A549 (cell line): Measurements from ENCODE around the gene STAC. TPM values are rescaled to one million over a fixed set of nuclear protein-coding genes. Genes with fewer than 3 reads are reported as not detected.
"Not testable (repeated sequence)": the region's sequence is repeated elsewhere in the genome, so short reads cannot be mapped to it uniquely, and the experiment has no call there.

Source experiments
- ATAC-seq, 2 experiments: fragments of 200-7000 bp in 1 of 2; fragments of >200 bp in 1 of 2; cut with Nextera tagmentation in 1 of 2; cut with Tn5 transposase in 1 of 2; 3 replicates each; pipeline versions ENCODE4 v1.8.0 to v1.9.1; 2018 to 2020; ENCODE audit warnings: mild to moderate bottlenecking in 1 of 2, moderate library complexity in 1 of 2
- CTCF ChIA-PET: fragments of 300-600 bp; sonication (Branson Sonifier 250); formaldehyde crosslinking; extraction: SDS; loops from one replicate; lab custom pipeline; 2021; ENCODE audit warnings: antibody characterized with exemption, inconsistent platforms; lab: Yijun Ruan, JAX
- POLR2A ChIA-PET: fragments of 350-600 bp; formaldehyde crosslinking; extraction: SDS; loops from one replicate; lab custom pipeline; 2021; ENCODE audit warnings: antibody characterized with exemption, inconsistent platforms; lab: Yijun Ruan, JAX
- DNase-seq, 2 experiments: peaks; one replicate each; pipeline versions ENCODE4 v3.0.0 to v3.0.0-alpha.2; 2011 to 2016; ENCODE audit warnings: low read depth in 1 of 2, low spot score in 1 of 2
- FAIRE-seq: peaks from 2 replicates; lab custom pipeline; 2011; peaks lifted over from hg19 to GRCh38; lab: Jason Lieb, UNC
- H3K27ac ChIP-seq, 2 experiments: fragments of >200 bp; sonication (Bioruptor Twin); formaldehyde crosslinking; 3 replicates each; pipeline ENCODE4 v1.5.1; 2016 to 2017
- H3K4me1 ChIP-seq: fragments of >200 bp; sonication (Bioruptor Twin); formaldehyde crosslinking; 3 replicates; pipeline ENCODE4 v1.6.1; 2016
- H3K4me2 ChIP-seq: fragments of >200 bp; sonication (Bioruptor Twin); formaldehyde crosslinking; 3 replicates; pipeline ENCODE4 v1.6.1; 2016
- H3K4me3 ChIP-seq: fragments of >200 bp; sonication (Bioruptor Twin); formaldehyde crosslinking; 3 replicates; pipeline ENCODE4 v1.5.1; 2016
- H3K9me3 ChIP-seq: fragments of >200 bp; sonication (Bioruptor Twin); formaldehyde crosslinking; 3 replicates; pipeline ENCODE4 v1.6.1; 2016
- ATOH8 ChIP-seq: fragments of 250-450 bp; sonication (Bioruptor Pico); IDR thresholded peaks from 2 replicates; pipeline ENCODE4 v1.5.0; 2020; ENCODE audit warnings: low read depth, mild to moderate bottlenecking, moderate library complexity
- CBX2 ChIP-seq: fragments of 200-600 bp; sonication (generic); IDR thresholded peaks from 2 replicates; pipeline ENCODE4 v1.6.1; 2016; ENCODE audit warnings: low read depth, mild to moderate bottlenecking, borderline replicate concordance
- CEBPB ChIP-seq, 2 experiments: fragments of >200 bp in 1 of 2; sonication (Bioruptor Twin) in 1 of 2; formaldehyde crosslinking in 1 of 2; IDR thresholded peaks; 2 replicates each; pipeline ENCODE4 v1.6.1; 2012 to 2016
- CHD2 ChIP-seq: fragments of 150-350 bp; IDR thresholded peaks from 2 replicates; pipeline ENCODE4 v1.6.1; 2014; ENCODE audit warnings: low read length; ENCODE audit not compliant: partially characterized antibody
- ESRRA ChIP-seq: fragments of 150-350 bp; IDR thresholded peaks from 2 replicates; pipeline ENCODE4 v1.6.1; 2014; ENCODE audit warnings: mild to moderate bottlenecking, low read length, borderline replicate concordance
- FOSB ChIP-seq: fragments of 250-450 bp; sonication (Bioruptor Pico); IDR thresholded peaks from 2 replicates; pipeline ENCODE4 v1.5.0; 2020; ENCODE audit warnings: mild to moderate bottlenecking, moderate library complexity
- FOSL2 ChIP-seq, 2 experiments: fragments of 450-650 bp in 1 of 2; fragments of >200 bp in 1 of 2; sonication (Bioruptor Twin) in 1 of 2; formaldehyde crosslinking; IDR thresholded peaks; 2 replicates each; pipeline versions ENCODE4 v1.5.0 to v1.6.1; 2016 to 2020; ENCODE audit warnings: mild to moderate bottlenecking in 1 of 2, moderate library complexity in 1 of 2
- FOXS1 ChIP-seq: fragments of 250-450 bp; sonication (Bioruptor Pico); IDR thresholded peaks from 2 replicates; pipeline ENCODE4 v1.5.0; 2020; ENCODE audit warnings: mild to moderate bottlenecking, moderate library complexity
- HEYL ChIP-seq: fragments of 250-450 bp; sonication (Bioruptor Pico); IDR thresholded peaks from 2 replicates; pipeline ENCODE4 v1.8.0; 2021; ENCODE audit warnings: mild to moderate bottlenecking, moderate library complexity
- HMGXB4 ChIP-seq: fragments of 250-450 bp; sonication (Bioruptor Pico); IDR thresholded peaks from 2 replicates; pipeline ENCODE4 v1.5.0; 2021; ENCODE audit warnings: mild to moderate bottlenecking, moderate library complexity, borderline replicate concordance
- NR3C1 ChIP-seq: fragments of >200 bp; sonication (Bioruptor Twin); formaldehyde crosslinking; IDR thresholded peaks from 3 replicates; pipeline ENCODE4 v1.6.1; 2017
- PBX3 ChIP-seq: IDR thresholded peaks from 2 replicates; pipeline ENCODE4 v1.6.1; 2012
- SMC3 ChIP-seq: fragments of >200 bp; sonication (Bioruptor Twin); formaldehyde crosslinking; IDR thresholded peaks from 3 replicates; pipeline ENCODE4 v1.6.1; 2018; ENCODE audit warnings: inconsistent platforms
- ZNF302 ChIP-seq: fragments of 250-450 bp; sonication (Bioruptor Pico); IDR thresholded peaks from 2 replicates; pipeline ENCODE4 v1.9.0; 2021; ENCODE audit warnings: inconsistent platforms, mild to moderate bottlenecking, moderate library complexity
- WGBS: methylation state at CpG from one replicate; pipeline ENCODE4 v1.1.6; 2017; ENCODE audit errors: missing lambda C conversion rate; 5-methylcytosine and 5-hydroxymethylcytosine counted together
- polyA plus RNA-seq, 4 experiments: library from polyadenylated mRNA; depleted of rRNA in 3 of 4; stranded (reverse); fragments of >200 nt; fragmentation: RNase III in 1 of 4; extraction: RNeasy Plus Mini Kit Qiagen cat#74134 plus additional on column Dnase treatment in 1 of 4; gene quantifications; 2 replicates in 3 of 4; 3 replicates in 1 of 4; pipeline ENCODE4 v1.2.3, GENCODE V29; 2011 to 2017
- TF ChIP-seq, protein P1 (sequence below): fragments of 450-650 bp; IDR thresholded peaks from 2 replicates; pipeline ENCODE4 v1.6.1; 2014; ENCODE audit warnings: antibody characterized with exemption

The STAC gene
- polyA plus RNA-seq, 2 of the 4 experiments (the other 2 are of a cell fraction) = 2.2 to 3.4 TPM

GRCh38 chr3:36493051-36493450 is 112.7 kb downstream of the STAC start (continued):
- TF ChIP-seq CHD2 (no peak), HEYL (no peak), ZNF302 (no peak), NR3C1 (no peak), SMC3 (no peak), FOSL2 (IDR thresholded peaks at IDR 0.05) (no peak), FOSL2 (CRISPR knock-in tag; IDR thresholded peaks at IDR 0.05) (no peak), ATOH8 (CRISPR knock-in tag) (no peak)

DNA sequence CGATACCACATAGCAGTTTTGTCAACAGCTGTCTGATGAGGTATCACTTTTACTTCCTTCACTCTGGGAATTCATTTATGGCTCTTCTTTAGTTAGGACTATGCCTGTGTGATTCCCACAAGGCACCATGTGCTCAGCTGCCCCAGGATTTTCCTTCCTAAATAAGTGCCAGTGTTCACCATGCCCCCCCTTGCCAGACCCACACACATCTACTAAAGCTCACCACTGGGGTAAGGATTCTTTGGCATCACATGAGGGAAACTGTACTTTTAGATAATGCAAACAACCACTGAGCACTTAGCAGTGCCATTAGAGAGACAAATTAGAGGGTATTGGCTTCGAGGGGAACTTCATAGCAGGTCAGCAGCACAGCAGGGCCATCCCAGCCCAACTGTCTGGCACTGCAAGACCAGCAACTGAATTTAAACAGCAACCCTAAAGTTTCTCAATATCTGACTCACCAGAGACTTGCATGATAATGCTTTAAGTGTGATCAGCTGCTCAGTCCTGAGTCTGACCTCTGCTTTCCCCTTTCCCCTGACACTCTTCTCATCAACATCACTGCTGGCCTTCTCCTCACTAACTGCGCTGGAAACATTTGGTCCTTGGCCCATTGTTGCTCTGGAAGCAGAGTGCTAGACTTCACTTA is 114.3 kb downstream of the STAC start:
- peaks cover 18% of the 10 kb centered on the region; the same call in 2 of the 3 replicates for H3K4me1 ChIP-seq
- DNase-seq (peak in 1 of 2 experiments; percentile 5), ATAC-seq (peak; percentile 43 to 83; a peak in 4 of 6 replicates), FAIRE-seq (no peak)
- CTCF ChIA-PET = no interaction called here
- peak overlapping the region in 1 of 2 experiments; percentile 35; a peak in 3 of 6 replicates for H3K27ac ChIP-seq
- no peak overlapping the region for H3K4me2 ChIP-seq
- no peaks in the 10 kb centered on the region for H3K9me3 ChIP-seq
- POLR2A ChIA-PET = interaction anchor here (0.6 kb wide), 1 partner anchor 193 kb away, joined by 3 read pairs; no protein-coding TSS in a partner anchor
- no peak overlapping the region for H3K4me3 ChIP-seq
- 61% methylated on average over 3 of the region's 3 CpGs for WGBS
- TF ChIP-seq FOSL2 (IDR thresholded peaks at IDR 0.05) (no peak), FOSL2 (CRISPR knock-in tag; IDR thresholded peaks at IDR 0.05) (0 out of 2 replicates have a peak, but pooled peaks have one; percentile 15), FOXS1 (CRISPR knock-in tag) (no peak), CEBPB (IDR thresholded peaks at IDR 0.05) (peak in 1 of 2 experiments; percentile 29; a peak in 1 of 4 replicates)

- DNase-seq (no peak), FAIRE-seq (no peak), ATAC-seq (no peak)
- H3K4me2 ChIP-seq = no peak overlapping the region
- CTCF ChIA-PET = no interaction called here
- TF ChIP-seq HMGXB4 = no peak
- TF ChIP-seq, protein P1, sequence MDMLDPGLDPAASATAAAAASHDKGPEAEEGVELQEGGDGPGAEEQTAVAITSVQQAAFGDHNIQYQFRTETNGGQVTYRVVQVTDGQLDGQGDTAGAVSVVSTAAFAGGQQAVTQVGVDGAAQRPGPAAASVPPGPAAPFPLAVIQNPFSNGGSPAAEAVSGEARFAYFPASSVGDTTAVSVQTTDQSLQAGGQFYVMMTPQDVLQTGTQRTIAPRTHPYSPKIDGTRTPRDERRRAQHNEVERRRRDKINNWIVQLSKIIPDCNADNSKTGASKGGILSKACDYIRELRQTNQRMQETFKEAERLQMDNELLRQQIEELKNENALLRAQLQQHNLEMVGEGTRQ = no peak
- TF ChIP-seq ESRRA = no peak
- no peak for TF ChIP-seq FOSB (CRISPR knock-in tag)
- no peak for TF ChIP-seq PBX3
- TF ChIP-seq CBX2 = no peak
- no peak for TF ChIP-seq FOSL2 (IDR thresholded peaks at IDR 0.05)
- no peak for TF ChIP-seq FOSL2 (CRISPR knock-in tag; IDR thresholded peaks at IDR 0.05)
- TF ChIP-seq ATOH8 (CRISPR knock-in tag) = no peak
- peaks cover 11% of the 10 kb centered on the region; the same call in 1 of the 3 replicates for H3K4me1 ChIP-seq
- WGBS = 37% methylated on average over 2 of the region's 2 CpGs
- no peak overlapping the region for H3K4me3 ChIP-seq
- no peaks in the 10 kb centered on the region for H3K9me3 ChIP-seq
- POLR2A ChIA-PET = no interaction called here
- H3K27ac ChIP-seq = no peak overlapping the region
These were observed 116.7 kb downstream of the STAC start for GRCh38 chr3:36496684-36497633.

- DNase-seq, FAIRE-seq, POLR2A ChIA-PET, H3K4me3 ChIP-seq, H3K27ac ChIP-seq, H3K4me1 ChIP-seq, H3K9me3 ChIP-seq, ATAC-seq, H3K4me2 ChIP-seq: not testable (repeated sequence)
- CTCF ChIA-PET = interaction anchor here (0.6 to 1.0 kb wide), 2 partner anchors 16 to 21 kb away, joined by 3 read pairs; no protein-coding TSS in a partner anchor
- WGBS = 52% methylated on average over 2 of the region's 2 CpGs
These were observed 119.7 kb downstream of the STAC start for GRCh38 chr3:36500053-36500452.
